Measurements from ENCODE around the gene NF1.

The NF1 gene

DNA sequence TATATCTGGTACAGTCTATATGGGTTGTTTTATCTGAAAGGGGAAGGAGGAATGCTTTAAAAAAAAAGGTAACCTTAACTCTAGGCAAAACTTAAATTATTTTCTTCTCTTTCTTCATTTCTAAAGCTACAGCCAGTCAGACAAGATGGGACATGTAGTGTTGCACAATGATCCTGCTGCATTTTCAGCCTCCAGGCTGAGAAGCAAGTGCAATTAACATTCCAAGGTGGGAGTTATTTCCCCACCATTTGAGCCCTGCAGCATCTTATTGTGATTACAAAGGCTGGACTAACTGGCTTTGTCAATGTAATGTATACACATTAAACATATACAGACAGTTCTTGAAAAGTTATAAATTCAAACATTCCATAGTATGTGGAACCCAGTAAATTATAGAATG, 22.6 kb upstream of the NF1 start (continued):
- TF ChIP-seq, protein P1, sequence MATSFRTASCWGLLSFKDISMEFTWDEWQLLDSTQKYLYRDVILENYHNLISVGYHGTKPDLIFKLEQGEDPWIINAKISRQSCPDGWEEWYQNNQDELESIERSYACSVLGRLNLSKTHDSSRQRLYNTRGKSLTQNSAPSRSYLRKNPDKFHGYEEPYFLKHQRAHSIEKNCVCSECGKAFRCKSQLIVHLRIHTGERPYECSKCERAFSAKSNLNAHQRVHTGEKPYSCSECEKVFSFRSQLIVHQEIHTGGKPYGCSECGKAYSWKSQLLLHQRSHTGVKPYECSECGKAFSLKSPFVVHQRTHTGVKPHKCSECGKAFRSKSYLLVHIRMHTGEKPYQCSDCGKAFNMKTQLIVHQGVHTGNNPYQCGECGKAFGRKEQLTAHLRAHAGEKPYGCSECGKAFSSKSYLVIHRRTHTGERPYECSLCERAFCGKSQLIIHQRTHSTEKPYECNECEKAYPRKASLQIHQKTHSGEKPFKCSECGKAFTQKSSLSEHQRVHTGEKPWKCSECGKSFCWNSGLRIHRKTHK (tag by site-specific recombination; IDR thresholded peaks at IDR 0.05): no peak
- no peak for TF ChIP-seq ZNF585B (tag by site-specific recombination; IDR thresholded peaks at IDR 0.05)
- TF ChIP-seq ZNF335 (tag by site-specific recombination; conservative IDR thresholded peaks at IDR 0.05): no peak
- no peak for TF ChIP-seq ZNF830 (tag by site-specific recombination; IDR thresholded peaks at IDR 0.05; ENCODE audit: low read depth)
- TF ChIP-seq SCRT2 (tag by site-specific recombination; IDR thresholded peaks at IDR 0.05): no peak
- no peak for TF ChIP-seq ZNF311 (tag by site-specific recombination; IDR thresholded peaks at IDR 0.05; ENCODE audit: borderline replicate concordance)
- no peak for TF ChIP-seq KLF1 (tag by site-specific recombination; IDR thresholded peaks at IDR 0.05)
- TF ChIP-seq, protein P2, sequence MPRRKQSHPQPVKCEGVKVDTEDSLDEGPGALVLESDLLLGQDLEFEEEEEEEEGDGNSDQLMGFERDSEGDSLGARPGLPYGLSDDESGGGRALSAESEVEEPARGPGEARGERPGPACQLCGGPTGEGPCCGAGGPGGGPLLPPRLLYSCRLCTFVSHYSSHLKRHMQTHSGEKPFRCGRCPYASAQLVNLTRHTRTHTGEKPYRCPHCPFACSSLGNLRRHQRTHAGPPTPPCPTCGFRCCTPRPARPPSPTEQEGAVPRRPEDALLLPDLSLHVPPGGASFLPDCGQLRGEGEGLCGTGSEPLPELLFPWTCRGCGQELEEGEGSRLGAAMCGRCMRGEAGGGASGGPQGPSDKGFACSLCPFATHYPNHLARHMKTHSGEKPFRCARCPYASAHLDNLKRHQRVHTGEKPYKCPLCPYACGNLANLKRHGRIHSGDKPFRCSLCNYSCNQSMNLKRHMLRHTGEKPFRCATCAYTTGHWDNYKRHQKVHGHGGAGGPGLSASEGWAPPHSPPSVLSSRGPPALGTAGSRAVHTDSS (tag by site-specific recombination; IDR thresholded peaks at IDR 0.05): no peak

DNA sequence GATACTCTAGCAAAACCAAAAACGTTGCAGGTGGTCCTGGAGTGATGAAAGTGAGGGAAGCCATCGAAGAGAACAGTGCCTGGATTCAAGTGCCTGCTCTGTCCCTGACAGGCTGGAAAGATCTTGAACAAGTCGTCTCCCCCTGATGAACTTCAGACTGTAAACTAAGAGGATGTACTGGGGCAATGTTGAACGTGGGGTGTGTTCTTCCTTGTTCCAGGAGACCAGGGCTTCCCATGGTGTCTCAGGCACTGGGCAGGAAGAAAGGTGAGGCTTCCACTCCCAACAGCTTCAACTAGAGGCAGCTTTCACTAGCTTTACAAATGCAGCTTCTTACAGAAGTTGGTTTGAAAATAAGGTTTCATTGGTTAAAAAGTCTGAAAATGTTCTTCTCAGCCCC, 21.4 kb upstream of the NF1 start:
- peaks cover 16% of the 10 kb centered on the region; the same call in 1 of the 2 replicates for H3K4me1 ChIP-seq (ENCODE audit: control insufficient read depth, insufficient read depth, low read length)
- TF ChIP-seq ZNF529 (tag by site-specific recombination; IDR thresholded peaks at IDR 0.05; ENCODE audit: insufficient replicate concordance): no peak
- no peak for TF ChIP-seq ZFHX2 (tag by site-specific recombination; conservative IDR thresholded peaks at IDR 0.05)
- TF ChIP-seq GLI2 (tag by site-specific recombination; IDR thresholded peaks at IDR 0.05; ENCODE audit: borderline replicate concordance, low read depth): no peak
- TF ChIP-seq ZNF292 (tag by site-specific recombination; IDR thresholded peaks at IDR 0.05; ENCODE audit: borderline replicate concordance, low read depth): no peak
- TF ChIP-seq, protein P1 (tag by site-specific recombination; IDR thresholded peaks at IDR 0.05): no peak
- TF ChIP-seq ZNF768 (tag by site-specific recombination; IDR thresholded peaks at IDR 0.05): no peak
- no peak for TF ChIP-seq SETDB1 (IDR thresholded peaks at IDR 0.05; ENCODE audit: insufficient read length, low read length)
- CTCF ChIA-PET: interaction anchor here (0.6 to 1.5 kb wide), 4 partner anchors 17 to 143 kb away, joined by 3 to 6 read pairs (median 5); no protein-coding TSS in a partner anchor
- H3K4me3 ChIP-seq (ENCODE audit: low read depth, low read length): no peak overlapping the region
- H3K9me3 ChIP-seq (ENCODE audit: control insufficient read depth, insufficient read depth, low read depth, low read length): no peaks in the 10 kb centered on the region
- POLR2A ChIA-PET: interaction anchor here (4.0 kb wide), 1 partner anchor 21 kb away, joined by 16 read pairs; the partner anchor contains the start of gene NF1
- H3K27ac ChIP-seq (ENCODE audit: extremely low read depth, low read depth, low read length): no peak overlapping the region
- no peaks in the 10 kb centered on the region for H3K36me3 ChIP-seq (ENCODE audit: control insufficient read depth in 2 of 2, insufficient read depth in 1 of 2, low read length in 2 of 2)

DNA sequence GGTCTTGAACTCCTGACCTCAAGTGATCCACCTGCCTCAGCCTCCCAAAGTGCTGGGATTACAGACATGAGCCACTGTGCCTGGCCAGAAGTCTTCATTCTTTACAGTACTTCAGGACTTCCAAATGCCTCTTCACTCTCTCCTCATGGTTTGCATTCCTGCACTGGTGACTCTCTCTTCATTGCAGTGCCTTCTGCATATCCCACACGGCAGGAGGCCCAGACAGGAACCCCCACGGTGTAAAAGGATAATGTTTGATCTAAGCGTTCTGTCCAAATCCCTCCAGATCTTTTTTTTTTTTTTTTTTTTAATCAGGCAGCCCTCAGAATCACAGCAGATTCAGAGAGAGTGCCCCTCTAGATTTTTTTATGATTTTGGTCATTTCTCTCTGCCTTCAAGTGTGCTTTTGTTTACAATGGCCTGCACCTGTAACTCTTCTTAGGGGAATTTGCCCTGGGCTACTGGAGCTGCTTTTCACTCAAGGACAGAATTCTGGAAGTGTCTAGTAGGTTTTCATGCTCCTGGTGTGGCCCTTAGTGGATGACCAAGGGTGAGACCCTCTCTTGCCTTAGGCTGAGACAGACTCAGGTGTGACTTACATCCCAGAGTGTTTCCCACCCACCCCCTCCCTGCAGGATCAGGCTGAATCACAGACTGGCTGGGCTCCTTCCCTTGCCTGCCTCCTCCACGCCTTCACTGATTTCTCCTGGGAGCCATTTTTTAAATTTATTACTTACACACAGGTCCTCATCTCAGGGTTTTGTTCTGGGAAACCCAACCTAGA, 19.8 kb upstream of the NF1 start:
- H3K9me3 ChIP-seq (ENCODE audit: control insufficient read depth, insufficient read depth, low read depth, low read length): no peaks in the 10 kb centered on the region
- H3K27ac ChIP-seq (ENCODE audit: extremely low read depth, low read depth, low read length): no peak overlapping the region
- no peak overlapping the region for H3K4me3 ChIP-seq (ENCODE audit: low read depth, low read length)
- H3K36me3 ChIP-seq (ENCODE audit: control insufficient read depth in 2 of 2, insufficient read depth in 1 of 2, low read length in 2 of 2): no peaks in the 10 kb centered on the region
- ChIA-PET POLR2A (interaction anchor here (4.0 kb wide), 1 partner anchor 20 kb away, joined by 16 read pairs; the partner anchor contains the start of gene NF1), CTCF (interaction anchor here (0.6 kb wide), 1 partner anchor 193 kb away, joined by 3 read pairs; no protein-coding TSS in a partner anchor)
- H3K4me1 ChIP-seq (ENCODE audit: control insufficient read depth, insufficient read depth, low read length): peaks cover 16% of the 10 kb centered on the region; the same call in 1 of the 2 replicates
- TF ChIP-seq, protein P3, sequence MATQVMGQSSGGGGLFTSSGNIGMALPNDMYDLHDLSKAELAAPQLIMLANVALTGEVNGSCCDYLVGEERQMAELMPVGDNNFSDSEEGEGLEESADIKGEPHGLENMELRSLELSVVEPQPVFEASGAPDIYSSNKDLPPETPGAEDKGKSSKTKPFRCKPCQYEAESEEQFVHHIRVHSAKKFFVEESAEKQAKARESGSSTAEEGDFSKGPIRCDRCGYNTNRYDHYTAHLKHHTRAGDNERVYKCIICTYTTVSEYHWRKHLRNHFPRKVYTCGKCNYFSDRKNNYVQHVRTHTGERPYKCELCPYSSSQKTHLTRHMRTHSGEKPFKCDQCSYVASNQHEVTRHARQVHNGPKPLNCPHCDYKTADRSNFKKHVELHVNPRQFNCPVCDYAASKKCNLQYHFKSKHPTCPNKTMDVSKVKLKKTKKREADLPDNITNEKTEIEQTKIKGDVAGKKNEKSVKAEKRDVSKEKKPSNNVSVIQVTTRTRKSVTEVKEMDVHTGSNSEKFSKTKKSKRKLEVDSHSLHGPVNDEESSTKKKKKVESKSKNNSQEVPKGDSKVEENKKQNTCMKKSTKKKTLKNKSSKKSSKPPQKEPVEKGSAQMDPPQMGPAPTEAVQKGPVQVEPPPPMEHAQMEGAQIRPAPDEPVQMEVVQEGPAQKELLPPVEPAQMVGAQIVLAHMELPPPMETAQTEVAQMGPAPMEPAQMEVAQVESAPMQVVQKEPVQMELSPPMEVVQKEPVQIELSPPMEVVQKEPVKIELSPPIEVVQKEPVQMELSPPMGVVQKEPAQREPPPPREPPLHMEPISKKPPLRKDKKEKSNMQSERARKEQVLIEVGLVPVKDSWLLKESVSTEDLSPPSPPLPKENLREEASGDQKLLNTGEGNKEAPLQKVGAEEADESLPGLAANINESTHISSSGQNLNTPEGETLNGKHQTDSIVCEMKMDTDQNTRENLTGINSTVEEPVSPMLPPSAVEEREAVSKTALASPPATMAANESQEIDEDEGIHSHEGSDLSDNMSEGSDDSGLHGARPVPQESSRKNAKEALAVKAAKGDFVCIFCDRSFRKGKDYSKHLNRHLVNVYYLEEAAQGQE (tag by site-specific recombination; IDR thresholded peaks at IDR 0.05): no peak
- no peak for TF ChIP-seq REPIN1 (tag by site-specific recombination; IDR thresholded peaks at IDR 0.05; ENCODE audit: low read depth)
- TF ChIP-seq GLI2 (tag by site-specific recombination; IDR thresholded peaks at IDR 0.05; ENCODE audit: borderline replicate concordance, low read depth): no peak
- TF ChIP-seq, protein P4, sequence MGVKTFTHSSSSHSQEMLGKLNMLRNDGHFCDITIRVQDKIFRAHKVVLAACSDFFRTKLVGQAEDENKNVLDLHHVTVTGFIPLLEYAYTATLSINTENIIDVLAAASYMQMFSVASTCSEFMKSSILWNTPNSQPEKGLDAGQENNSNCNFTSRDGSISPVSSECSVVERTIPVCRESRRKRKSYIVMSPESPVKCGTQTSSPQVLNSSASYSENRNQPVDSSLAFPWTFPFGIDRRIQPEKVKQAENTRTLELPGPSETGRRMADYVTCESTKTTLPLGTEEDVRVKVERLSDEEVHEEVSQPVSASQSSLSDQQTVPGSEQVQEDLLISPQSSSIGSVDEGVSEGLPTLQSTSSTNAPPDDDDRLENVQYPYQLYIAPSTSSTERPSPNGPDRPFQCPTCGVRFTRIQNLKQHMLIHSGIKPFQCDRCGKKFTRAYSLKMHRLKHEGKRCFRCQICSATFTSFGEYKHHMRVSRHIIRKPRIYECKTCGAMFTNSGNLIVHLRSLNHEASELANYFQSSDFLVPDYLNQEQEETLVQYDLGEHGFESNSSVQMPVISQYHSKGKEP (tag by site-specific recombination; IDR thresholded peaks at IDR 0.05): 0 out of 2 replicates have a peak, but pooled peaks have one; percentile 56
- no peak for TF ChIP-seq ZNF792 (tag by site-specific recombination; IDR thresholded peaks at IDR 0.05)
- TF ChIP-seq SCRT2 (tag by site-specific recombination; IDR thresholded peaks at IDR 0.05): peak; percentile 43
- no peak for TF ChIP-seq TCF7L2 (IDR thresholded peaks at IDR 0.05; ENCODE audit: borderline replicate concordance, low read depth, low read length)
- TF ChIP-seq ZNF423 (tag by site-specific recombination; IDR thresholded peaks at IDR 0.05): no peak
- no peak for TF ChIP-seq ZNF776 (tag by site-specific recombination; IDR thresholded peaks at IDR 0.05; ENCODE audit: borderline replicate concordance)

All from HEK293 (cell line).